DOHH2 (cell line): ENCODE results near the gene CD27.

ENCODE experiments used
- H3F3A ChIP-seq: fragments of 200-600 bp; sonication (generic), shearing (Covaris generic); 2 replicates; pipeline ENCODE4 v1.6.0; 2016; ENCODE audit warnings: antibody characterized with exemption, mild to moderate bottlenecking; ENCODE audit not compliant: control insufficient read depth, insufficient read depth
- H3K27ac ChIP-seq: fragments of 200-600 bp; sonication (generic); 2 replicates; pipeline ENCODE4 v1.5.1; 2014; ENCODE audit warnings: low read depth, mild to moderate bottlenecking, low read length, moderate library complexity
- H3K27me3 ChIP-seq: fragments of 200-600 bp; sonication (generic); 2 replicates; pipeline ENCODE4 v1.6.1; 2014; ENCODE audit warnings: mild to moderate bottlenecking, low read length, mixed read lengths; ENCODE audit not compliant: control insufficient read depth
- H3K36me3 ChIP-seq: fragments of 200-600 bp; sonication (generic); 2 replicates; pipeline ENCODE4 v1.6.1; 2014; ENCODE audit warnings: mild to moderate bottlenecking, low read length, moderate library complexity, mixed read lengths; ENCODE audit not compliant: control insufficient read depth
- H3K4me1 ChIP-seq: fragments of 200-600 bp; sonication (generic); 2 replicates; pipeline ENCODE4 v1.6.1; 2014; ENCODE audit warnings: mild to moderate bottlenecking, low read length, mixed read lengths; ENCODE audit not compliant: control insufficient read depth
- H3K4me2 ChIP-seq: fragments of 200-600 bp; sonication (generic); 2 replicates; pipeline ENCODE4 v1.6.0; 2014; ENCODE audit warnings: mild to moderate bottlenecking, low read length, moderate library complexity
- H3K4me3 ChIP-seq: fragments of 200-600 bp; sonication (generic); 2 replicates; pipeline ENCODE4 v1.5.1; 2014; ENCODE audit warnings: mild to moderate bottlenecking, low read length, mixed read lengths
- H3K79me2 ChIP-seq: fragments of 200-600 bp; sonication (generic); 2 replicates; pipeline ENCODE4 v1.6.1; 2014; ENCODE audit warnings: mild to moderate bottlenecking, low read length, mixed read lengths; ENCODE audit not compliant: control insufficient read depth
- H3K9me2 ChIP-seq: fragments of 200-600 bp; sonication (generic); replicated peaks from 2 replicates; pipeline ENCODE4 v1.6.1; 2014; ENCODE audit warnings: mild to moderate bottlenecking, low read length, mixed read lengths; ENCODE audit not compliant: control insufficient read depth
- H3K9me3 ChIP-seq: fragments of 200-600 bp; sonication (generic); 2 replicates; pipeline ENCODE4 v1.6.1; 2014; ENCODE audit warnings: antibody characterized with exemption, low read length, mixed read lengths; ENCODE audit not compliant: control insufficient read depth, insufficient read depth
- H4K20me1 ChIP-seq: fragments of 200-600 bp; sonication (generic); 2 replicates; pipeline ENCODE4 v1.6.0; 2014; ENCODE audit warnings: low read depth, mild to moderate bottlenecking, antibody characterized with exemption, low read length, moderate library complexity; ENCODE audit not compliant: control insufficient read depth, insufficient read depth
- CTCF ChIP-seq: fragments of 200-600 bp; sonication (generic); IDR thresholded peaks from one replicate; pipeline ENCODE4 v1.5.1; 2014; ENCODE audit warnings: antibody characterized with exemption, mild to moderate bottlenecking, low read depth, low read length; ENCODE audit not compliant: poor library complexity, severe bottlenecking
- EZH2phosphoT487 ChIP-seq: fragments of 200-600 bp; sonication (generic); IDR thresholded peaks from 2 replicates; pipeline ENCODE4 v1.6.1; 2017; ENCODE audit warnings: borderline replicate concordance, mild to moderate bottlenecking, antibody characterized with exemption, low read length, moderate library complexity, mixed read lengths

The CD27 gene

GRCh38 chr12:6434205-6435140 lies 10.3 kb upstream of the CD27 start:
- Histone ChIP-seq H3K4me3 (peak overlapping the region; percentile 69), H4K20me1 (no peaks in the 10 kb centered on the region), H3K27me3 (no peaks in the 10 kb centered on the region), H3K4me1 (peaks cover 60% of the 10 kb centered on the region), H3F3A (peaks cover 41% of the 10 kb centered on the region), H3K36me3 (no peaks in the 10 kb centered on the region), H3K27ac (peak overlapping the region; percentile 98), H3K4me2 (peak overlapping the region; percentile 87), H3K79me2 (no peaks in the 10 kb centered on the region), H3K9me3 (no peaks in the 10 kb centered on the region), H3K9me2 (no peaks in the 10 kb centered on the region)
- TF ChIP-seq EZH2phosphoT487 = no peak
- no peak for TF ChIP-seq CTCF

GRCh38 chr12:6435961-6436715 lies 8.6 kb upstream of the CD27 start:
- H3K36me3 ChIP-seq = no peaks in the 10 kb centered on the region

GRCh38 chr12:6437586-6437985 lies 7.2 kb upstream of the CD27 start:
- no peaks in the 10 kb centered on the region for H3K9me3 ChIP-seq
- H4K20me1 ChIP-seq = no peaks in the 10 kb centered on the region
- H3K36me3 ChIP-seq = no peaks in the 10 kb centered on the region
- no peak overlapping the region for H3K27ac ChIP-seq
- no peaks in the 10 kb centered on the region for H3K9me2 ChIP-seq
- H3K27me3 ChIP-seq = no peaks in the 10 kb centered on the region
- no peak overlapping the region for H3K4me2 ChIP-seq
- H3K79me2 ChIP-seq = no peaks in the 10 kb centered on the region
- H3K4me1 ChIP-seq = peaks cover 51% of the 10 kb centered on the region
- H3K4me3 ChIP-seq = no peak overlapping the region
- peaks cover 22% of the 10 kb centered on the region for H3F3A ChIP-seq
- no peak for TF ChIP-seq EZH2phosphoT487
- no peak for TF ChIP-seq CTCF

More at GRCh38 chr12:6435961-6436715, 8.6 kb upstream of the CD27 start:
- TF ChIP-seq CTCF = no peak
- TF ChIP-seq EZH2phosphoT487 = no peak
- H3K9me3 ChIP-seq = no peaks in the 10 kb centered on the region
- no peak overlapping the region for H3K27ac ChIP-seq
- no peak overlapping the region for H3K4me3 ChIP-seq
- H3K9me2 ChIP-seq = no peaks in the 10 kb centered on the region
- H3K79me2 ChIP-seq = no peaks in the 10 kb centered on the region
- peaks cover 28% of the 10 kb centered on the region for H3F3A ChIP-seq
- H4K20me1 ChIP-seq = no peaks in the 10 kb centered on the region
- H3K4me2 ChIP-seq = no peak overlapping the region
- H3K4me1 ChIP-seq = peaks cover 51% of the 10 kb centered on the region
- no peaks in the 10 kb centered on the region for H3K27me3 ChIP-seq
